SHP77 treated with DMSO at 0.1 percent for 48 hours (cell line): Measurements from ENCODE around the gene SPEM2.

Experiments used
- DNase-seq: peaks from one replicate; lab custom pipeline; 2025; lab: John Stamatoyannopoulos, UW

The SPEM2 gene

GRCh38 chr17:7425316-7425715 lies at the start of gene SPEM2:
Gene SPEM2, plus strand, starts transcription at chr17:7425616. Its CDS starts 73 bp downstream, at chr17:7425689.
- no peak for DNase-seq

DNA sequence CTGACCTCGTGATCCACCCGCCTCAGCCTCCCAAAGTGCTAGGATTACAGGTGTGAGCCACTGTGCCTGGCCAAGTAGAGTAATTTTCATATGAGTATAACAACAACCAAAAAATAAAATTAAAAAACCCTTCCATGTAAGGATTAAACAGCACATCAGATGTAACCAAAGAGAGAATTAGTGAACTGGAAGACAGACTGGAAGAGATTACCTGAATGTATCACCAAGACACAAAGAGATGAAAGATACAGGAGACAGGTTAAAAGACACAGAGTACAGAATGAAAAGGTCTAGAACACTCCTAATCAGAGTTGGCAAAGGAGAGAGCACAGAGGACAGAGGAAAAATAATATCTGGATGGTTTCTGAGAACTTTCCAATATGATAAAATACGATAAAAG lies 46.3 kb upstream of the SPEM2 start:
- DNase-seq: no peak

DNA sequence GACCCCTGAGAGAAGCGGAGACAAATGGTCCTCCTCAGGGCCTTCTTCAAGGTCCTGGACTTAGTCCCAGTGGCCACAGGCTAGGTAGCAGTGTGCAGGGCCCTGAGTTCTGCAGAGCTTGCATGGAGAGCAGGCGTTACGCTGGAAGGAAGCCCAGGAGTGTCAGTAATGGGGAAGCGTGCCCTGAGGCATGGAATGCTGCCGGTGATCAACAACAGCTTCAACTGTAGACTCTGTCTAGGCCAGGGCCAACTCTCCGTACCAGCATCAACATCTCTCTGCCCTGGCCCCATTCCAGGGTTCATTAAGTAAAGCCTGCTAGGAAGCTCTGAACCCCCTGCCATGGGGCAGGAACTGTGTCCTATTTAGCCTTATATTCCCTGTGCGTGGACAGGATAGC lies 45.1 kb upstream of the SPEM2 start:
- DNase-seq: no peak

DNA sequence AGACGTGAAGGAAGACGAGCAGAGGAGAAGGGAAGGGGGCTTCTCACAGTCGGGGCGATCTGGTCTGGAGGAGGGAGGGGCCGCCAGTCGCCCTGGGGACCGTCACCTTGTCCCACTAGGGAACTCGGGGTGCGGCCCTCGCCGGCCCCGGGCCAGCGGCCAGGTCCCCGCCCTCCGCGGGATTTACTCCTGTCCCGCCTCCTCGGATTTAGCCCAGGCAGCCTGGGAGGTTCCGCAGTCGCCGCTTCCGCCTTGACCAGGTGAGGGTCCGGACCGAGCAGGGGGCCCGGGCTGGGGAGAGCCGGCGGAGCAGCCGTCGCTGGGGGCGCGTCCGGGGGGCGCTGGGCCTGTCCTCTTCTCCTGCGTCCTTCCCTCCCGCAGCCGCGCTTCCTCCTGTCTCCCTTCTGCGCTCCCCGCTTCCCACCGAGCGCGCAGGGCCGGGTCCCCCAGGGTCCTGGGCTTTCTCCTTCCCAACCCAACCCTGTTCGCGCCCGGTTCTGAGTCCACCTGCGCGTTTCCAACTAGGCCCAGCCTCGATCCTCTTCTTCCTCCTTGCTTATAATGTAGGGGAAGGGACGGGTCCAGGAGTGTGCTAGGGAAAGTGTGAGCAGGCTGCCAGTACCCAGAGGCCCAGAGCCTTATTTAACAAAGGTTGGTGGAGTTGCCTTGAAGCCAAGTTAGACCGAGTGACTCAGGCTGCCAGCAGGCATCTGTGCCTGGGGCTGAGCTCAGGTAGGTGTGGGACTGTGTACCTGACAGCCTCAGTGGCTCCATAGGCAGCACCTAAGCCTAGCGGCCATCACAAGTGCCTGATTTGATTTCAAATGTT lies 44.3 kb upstream of the SPEM2 start, which contains the start of gene TNK1:
Gene TNK1 (plus strand): TSS at position 235 of the 829 bp plus-strand sequence. CDS start 1,838 bp downstream, outside the sequence.
- no peak for DNase-seq

- DNase-seq: no peak
Observed at GRCh38 chr17:7382901-7383300, 42.5 kb upstream of the SPEM2 start.

- no peak for DNase-seq
Observed at GRCh38 chr17:7383371-7383741, 42.1 kb upstream of the SPEM2 start.

- no peak for DNase-seq
Observed at GRCh38 chr17:7383742-7384488, 41.5 kb upstream of the SPEM2 start.

GRCh38 chr17:7384489-7385081 lies 40.8 kb upstream of the SPEM2 start:
- no peak for DNase-seq

GRCh38 chr17:7388856-7389255 lies 36.6 kb upstream of the SPEM2 start:
- DNase-seq: no peak

GRCh38 chr17:7389924-7390910 lies 35.2 kb upstream of the SPEM2 start:
- no peak for DNase-seq

- DNase-seq: no peak
Observed at GRCh38 chr17:7391307-7391706, 34.1 kb upstream of the SPEM2 start.

DNA sequence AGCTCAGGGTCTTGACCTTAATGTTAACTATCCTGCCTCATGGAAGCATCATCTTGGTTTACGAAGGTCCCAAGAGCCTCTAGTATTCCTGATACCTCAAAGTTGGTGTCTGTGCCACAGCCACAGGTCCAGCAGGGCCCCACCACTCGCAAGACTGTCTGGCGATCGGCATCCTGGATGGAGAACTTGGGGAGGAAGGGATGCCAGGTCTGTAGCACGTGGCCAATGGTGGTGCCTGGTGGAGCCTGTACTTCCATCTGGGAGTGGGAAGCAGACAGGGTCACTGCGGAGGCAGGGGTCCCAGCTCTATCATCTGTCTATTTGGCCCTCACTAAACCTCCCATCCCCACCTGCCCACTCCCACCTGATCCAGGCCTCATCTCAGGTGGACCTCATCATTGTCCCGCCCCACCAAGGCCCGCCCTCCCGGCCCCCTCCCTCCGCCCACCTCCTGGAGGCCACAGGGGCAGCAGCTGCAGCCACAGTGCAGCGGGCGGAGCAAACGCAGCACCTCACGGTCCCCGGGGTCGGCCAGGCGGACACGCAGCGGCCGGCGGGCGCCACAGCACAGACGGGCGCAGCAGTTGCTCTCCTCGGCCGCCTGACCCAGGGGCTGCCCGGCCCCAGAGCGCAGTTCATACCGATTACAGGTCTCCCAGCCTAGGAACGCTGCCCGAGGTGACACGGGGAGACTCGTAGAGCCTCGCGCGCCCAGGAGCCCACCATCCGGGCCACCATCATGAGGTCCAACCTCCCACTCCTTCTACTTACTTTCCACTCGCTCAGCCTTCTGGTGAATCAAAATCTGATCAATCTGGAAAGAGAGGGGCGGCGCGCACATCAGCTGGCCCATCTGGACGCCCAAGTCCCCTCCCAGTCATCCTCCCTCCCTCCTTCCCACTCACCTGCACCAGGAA lies 32.5 kb upstream of the SPEM2 start:
- DNase-seq: no peak

DNA sequence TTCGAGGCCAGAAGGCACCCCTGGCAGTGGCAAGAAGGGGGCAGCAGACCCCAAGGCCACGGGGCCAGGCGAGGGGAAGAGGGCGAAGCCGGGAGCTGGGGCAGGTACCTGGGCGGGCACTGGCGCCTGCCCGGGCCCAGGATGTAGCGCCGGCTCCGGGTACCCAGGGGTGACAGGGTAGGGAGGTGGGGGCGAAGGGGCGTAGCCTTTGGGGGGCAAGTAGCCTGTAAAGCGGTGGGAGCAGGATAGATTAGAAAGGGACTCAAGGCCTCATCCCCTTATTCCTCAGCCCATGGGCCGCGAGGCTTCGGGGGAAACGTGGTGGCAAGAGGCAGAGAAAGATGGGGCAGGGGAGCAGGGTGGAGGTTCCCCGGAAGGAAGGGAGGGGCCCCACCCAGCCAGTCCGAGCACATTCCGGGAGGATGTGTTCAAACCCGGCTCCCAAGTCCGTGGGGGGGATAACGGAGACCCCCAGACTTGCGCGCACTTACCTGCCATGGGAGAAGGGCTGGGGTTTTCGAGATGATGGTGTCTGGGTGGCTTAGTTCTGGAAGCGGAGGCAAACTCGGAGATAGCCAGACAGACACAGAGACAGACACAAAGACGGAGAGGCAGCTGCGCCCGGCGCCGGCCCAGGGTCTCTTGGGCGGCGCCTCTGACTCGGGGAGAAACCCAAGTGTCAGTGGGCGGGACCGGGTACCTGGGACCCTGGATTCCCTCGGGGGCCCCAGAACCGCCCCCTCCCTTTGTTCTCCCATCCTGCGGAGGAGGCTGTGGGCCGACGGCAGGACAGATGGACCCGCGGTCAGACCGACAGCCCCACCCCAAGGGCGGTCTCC lies 31.6 kb upstream of the SPEM2 start:
- DNase-seq: no peak

DNA sequence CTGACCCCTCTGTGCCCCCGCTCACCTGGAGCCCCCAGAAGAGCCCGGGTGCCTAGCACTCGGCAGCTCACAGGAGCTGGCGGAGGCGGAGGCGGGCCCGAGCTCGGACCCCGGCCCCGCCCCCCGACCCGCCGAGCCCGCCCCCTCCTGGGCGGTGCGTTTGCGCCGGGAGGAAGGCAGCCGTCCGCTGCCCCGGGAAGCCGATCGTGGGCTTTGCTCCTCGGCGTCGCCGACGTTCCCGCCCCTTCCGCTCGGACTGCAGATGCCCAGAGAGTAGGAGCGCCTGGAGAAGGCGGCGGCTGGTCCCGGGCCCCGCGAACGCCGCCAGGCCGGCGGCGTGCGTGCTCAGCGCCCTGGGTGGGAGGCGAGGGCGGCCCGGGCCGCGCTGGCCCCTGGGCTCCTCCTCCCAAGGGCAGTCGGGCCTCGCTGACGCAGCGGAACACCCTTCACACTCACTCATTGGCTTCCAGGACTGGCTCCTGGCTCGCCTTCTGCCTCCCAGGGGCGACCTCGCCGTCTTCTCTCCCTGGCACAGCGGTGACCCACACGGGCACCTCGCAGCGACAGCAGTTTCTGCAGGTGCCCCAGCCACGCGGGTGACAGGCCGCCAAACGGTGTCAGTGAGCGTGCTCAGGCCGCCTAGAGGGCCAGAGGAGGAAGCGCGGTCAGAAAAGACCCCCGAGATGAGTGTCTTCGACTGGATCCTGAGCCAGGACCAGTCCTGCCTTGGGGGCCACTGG lies 30.8 kb upstream of the SPEM2 start, which contains the start of gene PLSCR3:
Gene PLSCR3 (minus strand): TSS at position 74 of the 740 bp plus-strand sequence. CDS start 415 bp downstream, outside the sequence.
- DNase-seq: peak; percentile 80

GRCh38 chr17:7396147-7396546 lies 29.3 kb upstream of the SPEM2 start:
- no peak for DNase-seq

DNA sequence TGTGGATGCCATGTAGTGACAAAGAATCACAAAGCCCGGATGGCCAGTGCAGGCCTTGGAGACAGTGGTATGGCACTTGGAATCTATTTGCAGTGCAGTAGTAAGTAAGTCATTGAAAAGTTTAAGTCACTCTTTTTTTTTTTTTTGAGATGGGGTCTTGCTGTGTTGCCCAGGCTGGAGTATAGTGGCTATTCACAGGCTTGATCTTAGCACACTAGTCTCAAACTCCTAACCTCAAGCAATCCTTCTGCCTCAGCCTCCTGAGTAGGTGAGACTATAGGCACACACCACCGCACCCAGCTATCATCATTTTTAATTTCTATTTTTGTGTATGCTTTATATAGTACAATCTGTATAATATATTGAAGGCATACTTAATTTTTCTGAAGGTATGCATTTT lies 26.8 kb upstream of the SPEM2 start:
- no peak for DNase-seq

GRCh38 chr17:7403043-7403726 lies 22.2 kb upstream of the SPEM2 start:
- DNase-seq: no peak

DNA sequence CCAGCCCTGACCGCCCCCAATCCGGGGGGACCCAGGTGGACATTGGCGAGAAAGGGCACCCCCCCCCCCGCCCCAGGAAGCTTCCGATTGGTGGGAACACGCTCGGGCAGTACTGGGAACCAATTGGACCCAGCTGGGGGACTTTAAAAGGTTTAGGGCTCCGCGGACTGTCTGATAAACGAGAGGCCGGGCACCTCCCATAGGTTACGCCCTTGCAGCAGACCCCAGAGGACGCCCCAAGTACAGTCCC lies 21.8 kb upstream of the SPEM2 start:
- DNase-seq: peak; percentile 70
